GM18907 (cell line): ENCODE data around the gene CNN1.

ENCODE experiments used
- ATAC-seq: cut with Tn5 transposase; IDR thresholded peaks from one replicate; pipeline ENCODE4 v1.9.1; 2021; ENCODE audit warnings: mild to moderate bottlenecking, moderate library complexity; ENCODE audit not compliant: unreplicated experiment

CNN1 gene

GRCh38 chr19:11530432-11530831, 8.2 kb upstream of the CNN1 start:
- ATAC-seq = no peak

- ATAC-seq = no peak
Observed at GRCh38 chr19:11534538-11534937, 4.1 kb upstream of the CNN1 start.

GRCh38 chr19:11534948-11535347, 3.7 kb upstream of the CNN1 start:
- no peak for ATAC-seq

GRCh38 chr19:11535792-11536595, 2.7 kb upstream of the CNN1 start:
- peak; percentile 51 for ATAC-seq

GRCh38 chr19:11539495-11540365, 1.1 kb downstream of the CNN1 start:
- no peak for ATAC-seq

DNA sequence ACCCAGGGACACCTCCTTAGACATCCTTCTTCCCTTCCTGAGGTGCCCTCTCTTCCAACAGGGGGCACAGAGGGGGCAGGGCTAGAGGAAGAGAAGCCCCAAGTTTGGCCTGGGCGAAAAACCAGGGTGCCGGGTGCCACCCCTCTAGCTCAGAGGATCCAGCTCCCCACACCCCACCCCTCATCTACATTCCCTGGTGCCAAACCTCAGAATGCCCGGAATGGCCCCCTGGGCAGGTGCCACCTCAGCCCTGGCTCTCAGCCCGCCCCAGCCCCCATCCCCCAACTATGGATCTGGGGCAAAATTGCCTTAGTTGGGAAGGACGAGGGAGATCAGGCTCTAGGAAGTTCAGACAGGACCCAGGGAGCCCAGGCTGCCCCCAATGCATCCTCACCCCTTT, 2.0 kb downstream of the CNN1 start:
- ATAC-seq = no peak

- no peak for ATAC-seq
Observed at GRCh38 chr19:11541238-11541637, 2.6 kb downstream of the CNN1 start.

- no peak for ATAC-seq
Observed at GRCh38 chr19:11547929-11548700, 9.5 kb downstream of the CNN1 start.

- no peak for ATAC-seq
Observed at GRCh38 chr19:11549386-11549953, 10.8 kb downstream of the CNN1 start.

GRCh38 chr19:11550265-11550664, 11.6 kb downstream of the CNN1 start:
- ATAC-seq = no peak

DNA sequence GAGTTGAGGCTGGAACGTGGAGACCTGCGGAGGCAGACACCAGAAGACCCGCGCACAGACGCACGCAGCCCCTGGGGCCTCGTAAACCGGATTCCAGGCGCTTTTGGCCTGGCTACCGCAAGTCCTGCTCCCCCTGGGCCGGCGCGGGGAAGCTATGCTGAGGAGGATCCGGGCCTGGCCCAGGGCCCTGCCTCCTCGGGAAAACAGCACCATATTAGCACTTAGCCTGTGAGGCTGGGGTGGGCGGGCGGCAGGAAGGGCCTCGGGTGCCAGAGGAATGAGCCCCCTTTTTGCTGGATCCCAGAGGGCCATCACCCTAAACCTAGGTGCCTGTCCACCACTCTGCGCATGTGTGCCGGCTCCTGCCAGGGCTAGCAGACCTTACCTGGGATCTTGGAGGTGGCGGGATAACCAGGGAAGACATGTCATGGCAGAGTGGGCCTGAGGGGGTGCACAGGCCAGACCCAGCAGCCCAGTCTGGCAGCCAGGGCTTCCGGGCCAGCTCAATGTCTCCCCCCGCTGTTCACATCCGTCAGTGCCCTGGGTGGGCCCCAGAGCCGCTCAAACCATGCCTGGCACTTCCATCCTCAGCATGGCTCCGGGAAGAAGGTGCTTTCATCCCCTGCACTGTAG, 13.1 kb downstream of the CNN1 start:
- ATAC-seq = no peak

DNA sequence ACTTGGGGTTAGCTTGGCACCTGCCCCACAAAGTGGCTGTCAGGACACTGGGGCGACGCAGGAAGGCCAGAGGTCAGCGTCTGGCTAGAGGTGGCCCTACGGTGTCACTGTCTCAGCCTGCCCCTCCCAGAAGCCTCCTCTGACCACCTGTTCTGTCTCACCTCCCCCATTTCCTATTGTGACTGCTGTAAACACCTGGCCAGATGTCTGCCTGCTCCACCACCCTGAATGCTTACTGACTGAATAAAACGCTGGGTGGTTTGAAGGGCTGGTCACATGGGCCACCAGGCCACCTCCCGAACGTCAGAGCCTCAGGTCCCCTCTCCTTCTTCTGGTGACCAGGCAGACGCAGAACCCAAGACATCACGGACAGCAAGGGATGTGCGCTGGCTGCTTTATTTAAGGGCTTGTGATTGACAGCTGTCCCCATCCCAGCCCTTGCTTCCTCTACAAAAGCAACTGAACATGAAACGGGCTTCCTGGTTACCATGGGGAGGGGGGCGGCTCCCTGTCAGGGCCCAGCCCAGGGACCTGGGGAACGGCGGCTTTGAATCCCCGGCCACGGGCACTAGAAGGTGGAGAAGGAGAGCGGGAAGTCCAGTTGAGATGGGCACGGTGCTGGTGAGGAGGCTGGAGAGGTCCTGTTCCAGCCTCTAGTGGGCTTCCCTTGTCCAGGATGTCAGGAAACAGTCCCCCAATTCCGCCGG, 14.2 kb downstream of the CNN1 start:
- ATAC-seq = no peak

DNA sequence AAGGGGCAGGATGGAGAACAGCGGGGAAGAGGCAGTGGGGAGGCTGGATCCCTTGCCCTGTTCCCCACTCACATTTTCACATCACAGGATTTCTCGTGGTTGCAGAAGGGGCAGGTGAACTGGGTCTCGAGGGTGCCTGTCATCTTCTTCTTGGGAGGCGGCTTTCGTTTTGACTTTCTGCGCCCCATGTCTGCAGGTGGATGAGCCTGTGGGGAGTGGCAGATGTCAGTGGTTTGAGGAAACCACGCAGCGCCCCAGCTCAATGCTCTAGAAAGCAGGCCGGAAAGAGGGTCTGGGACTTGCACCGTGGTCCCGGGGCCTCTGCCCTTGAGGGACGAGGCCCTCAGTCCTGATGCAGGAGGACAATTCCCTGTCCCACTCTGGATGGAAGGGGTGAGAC, 15.5 kb downstream of the CNN1 start:
- no peak for ATAC-seq

- ATAC-seq = no peak
Observed at GRCh38 chr19:11555246-11555645, 16.6 kb downstream of the CNN1 start.

DNA sequence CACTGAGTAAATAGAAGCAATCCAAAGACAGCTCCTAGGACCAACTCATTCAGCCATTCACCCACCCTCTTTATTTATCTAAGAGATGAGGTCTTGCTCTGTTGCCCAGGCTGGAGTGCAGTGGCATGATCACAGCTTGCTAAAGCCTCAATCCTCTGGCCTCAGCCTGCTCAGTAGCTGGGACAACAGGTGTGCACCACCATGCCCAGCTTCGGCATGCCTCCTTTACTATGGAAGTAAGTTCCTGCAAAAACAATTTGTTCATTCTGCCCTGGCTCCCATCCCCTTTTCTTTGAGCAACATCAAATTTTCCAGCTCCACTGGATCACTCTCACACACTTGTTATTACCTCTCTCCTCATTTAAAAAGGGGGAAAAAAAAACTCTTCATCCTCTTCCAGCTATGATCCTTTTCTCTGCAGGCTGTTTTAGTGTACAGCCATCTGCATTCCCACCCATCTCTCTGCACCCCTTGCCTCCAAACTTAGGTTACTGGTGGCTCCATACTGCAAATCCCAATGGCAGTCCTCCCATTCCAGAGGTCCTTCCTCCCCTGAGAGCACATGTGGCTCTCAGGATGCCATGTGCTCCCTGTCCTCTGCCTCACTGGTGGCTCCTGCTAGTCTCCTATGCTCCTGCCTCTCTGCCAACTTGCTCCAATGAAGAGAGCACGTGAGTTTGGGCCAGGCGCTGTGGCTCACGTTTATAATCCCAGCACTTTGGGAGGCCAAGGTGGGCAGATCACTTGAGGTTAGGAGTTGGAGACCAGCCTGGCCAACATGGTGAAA, 18.2 kb downstream of the CNN1 start:
- ATAC-seq = no peak

DNA sequence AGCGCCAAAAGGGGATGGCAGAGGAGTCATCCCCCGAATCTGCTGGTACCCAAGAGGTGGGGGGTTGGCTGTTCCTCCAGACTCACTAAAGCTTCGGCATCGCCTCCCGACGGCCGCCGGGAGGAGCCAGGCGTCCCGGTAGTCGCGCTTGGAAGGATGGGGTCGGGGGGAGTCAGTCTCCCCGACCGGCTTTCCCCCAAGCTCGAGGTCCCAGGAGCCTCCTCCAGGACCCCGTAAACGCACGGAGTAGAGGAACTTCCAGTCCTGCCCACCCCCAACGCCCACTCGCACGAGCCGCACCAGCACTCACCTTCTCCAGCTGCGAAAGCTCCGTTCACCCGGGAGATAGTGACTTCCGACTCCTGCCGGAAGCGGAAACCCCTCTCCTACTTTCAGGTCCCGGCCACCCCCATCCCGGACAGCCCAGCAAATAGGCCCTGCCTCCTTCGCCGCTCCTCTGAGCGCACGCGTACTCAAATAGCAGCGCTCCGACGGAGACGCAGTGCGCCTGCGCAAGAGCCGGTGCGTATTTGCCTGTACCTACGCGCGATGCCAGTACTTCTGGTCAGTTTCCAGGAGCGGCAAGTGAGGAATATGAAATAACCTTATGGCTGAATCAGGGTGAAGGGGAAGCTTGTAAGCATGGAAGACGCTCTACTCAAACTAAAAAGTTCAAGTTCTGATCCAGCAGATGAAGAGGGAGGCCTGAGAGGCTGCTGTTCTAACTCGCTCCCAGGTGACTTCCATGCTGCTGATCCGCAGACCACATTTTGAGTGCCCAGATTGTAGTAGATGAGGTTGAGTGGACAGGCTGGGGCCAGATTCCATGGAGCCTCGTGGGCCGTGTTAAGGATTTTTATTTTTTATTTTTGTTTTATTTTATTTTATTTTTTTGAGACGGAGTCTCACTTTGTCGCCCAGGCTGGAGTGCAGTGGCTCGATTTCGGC, 20.5 kb downstream of the CNN1 start, which contains the start of gene ELOF1:
Gene ELOF1, minus strand, starts transcription at position 350 of the 948 bp plus-strand sequence. CDS start 4,883 bp downstream, outside the sequence.
- ATAC-seq = peak; percentile 81

- ATAC-seq = no peak
Observed at GRCh38 chr19:11560404-11561051, 21.9 kb downstream of the CNN1 start.
